DMS79 (cell line): Measurements from ENCODE around the gene ZFR.
"Not testable (repeated sequence)": the region's sequence is repeated elsewhere in the genome, so short reads cannot be mapped to it uniquely, and the experiment has no call there.

Experiments
- DNase-seq: peaks from one replicate; lab custom pipeline; 2025; lab: John Stamatoyannopoulos, UW

The ZFR gene

GRCh38 chr5:32406650-32407049 is 37.9 kb downstream of the ZFR start:
- no peak for DNase-seq

DNA sequence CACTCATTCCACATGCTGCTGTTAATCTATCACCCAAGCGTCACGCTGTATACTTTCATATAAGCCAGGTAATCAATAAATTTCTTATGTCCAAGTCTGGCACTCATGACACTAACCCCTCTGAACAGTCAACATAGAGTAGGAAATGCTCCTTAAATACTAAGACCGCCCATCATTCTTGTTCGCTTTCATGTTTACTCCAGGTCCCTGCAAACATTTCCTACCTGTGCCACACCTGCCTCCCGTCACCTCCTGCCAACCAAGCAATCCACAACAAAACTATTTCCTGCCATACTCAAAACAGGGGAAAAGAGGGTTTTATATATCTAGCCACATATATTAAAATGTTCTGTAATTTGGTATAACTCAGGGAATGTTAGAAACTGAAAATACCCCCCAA is 39.0 kb downstream of the ZFR start:
- DNase-seq = no peak

GRCh38 chr5:32403760-32404159 is 40.8 kb downstream of the ZFR start:
- DNase-seq = no peak

- DNase-seq = no peak
Measured at GRCh38 chr5:32400401-32400800, 44.1 kb downstream of the ZFR start.

GRCh38 chr5:32398754-32399153 is 45.8 kb downstream of the ZFR start:
- DNase-seq = not testable (repeated sequence)

DNA sequence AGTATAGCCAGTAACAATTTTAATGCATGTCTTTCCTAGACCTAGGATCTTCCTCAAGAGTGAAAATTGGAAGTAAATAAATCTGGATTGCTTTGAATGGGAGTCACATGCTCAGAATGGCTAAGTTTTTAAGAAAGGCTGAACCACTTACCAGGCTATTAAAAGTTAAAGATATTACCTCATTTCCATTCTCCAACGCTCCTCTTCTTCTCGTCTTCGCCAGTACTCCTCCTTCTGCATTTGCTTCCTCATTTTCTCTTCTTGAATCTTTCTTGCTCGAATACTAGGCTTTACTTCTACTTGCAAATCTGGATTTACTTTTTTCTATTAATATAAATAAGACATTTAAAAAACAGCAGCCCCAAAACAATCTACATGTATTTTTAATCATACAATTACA is 49.6 kb downstream of the ZFR start:
- no peak for DNase-seq

- no peak for DNase-seq
Measured at GRCh38 chr5:32392039-32392438, 52.5 kb downstream of the ZFR start.

- no peak for DNase-seq
Measured at GRCh38 chr5:32390819-32391591, 53.5 kb downstream of the ZFR start.

DNA sequence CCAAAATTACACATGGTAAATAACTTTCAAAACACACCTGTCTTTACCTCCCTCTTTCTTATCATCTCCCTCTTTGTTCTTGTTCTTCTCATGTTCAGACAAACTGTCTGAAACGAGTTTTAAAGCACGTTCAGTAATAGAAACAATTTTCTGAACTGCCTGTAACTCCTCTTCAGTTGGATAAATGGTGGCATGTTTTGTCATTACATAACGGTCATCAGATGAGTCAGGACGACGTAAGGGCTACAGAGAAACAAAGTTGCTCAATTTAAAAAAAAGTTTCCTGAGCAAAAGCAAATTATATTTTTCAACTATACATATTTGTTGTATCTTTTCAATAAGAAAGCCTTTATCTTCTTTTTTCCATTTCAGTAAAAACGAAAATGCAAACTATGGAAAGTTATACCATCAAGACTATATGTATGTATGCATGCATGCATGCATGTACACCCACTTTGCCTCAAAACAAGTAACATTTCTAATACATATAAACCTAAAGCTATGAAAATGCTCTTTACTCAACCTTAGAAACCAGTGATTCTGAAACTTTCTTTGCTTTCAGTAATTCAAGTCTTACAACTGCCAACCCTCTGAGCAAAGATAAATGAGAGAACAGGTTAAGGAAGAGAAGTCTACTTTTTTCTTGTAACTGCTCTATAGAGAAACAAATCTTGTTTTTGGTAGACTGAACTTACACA is 56.0 kb downstream of the ZFR start:
- no peak for DNase-seq

DNA sequence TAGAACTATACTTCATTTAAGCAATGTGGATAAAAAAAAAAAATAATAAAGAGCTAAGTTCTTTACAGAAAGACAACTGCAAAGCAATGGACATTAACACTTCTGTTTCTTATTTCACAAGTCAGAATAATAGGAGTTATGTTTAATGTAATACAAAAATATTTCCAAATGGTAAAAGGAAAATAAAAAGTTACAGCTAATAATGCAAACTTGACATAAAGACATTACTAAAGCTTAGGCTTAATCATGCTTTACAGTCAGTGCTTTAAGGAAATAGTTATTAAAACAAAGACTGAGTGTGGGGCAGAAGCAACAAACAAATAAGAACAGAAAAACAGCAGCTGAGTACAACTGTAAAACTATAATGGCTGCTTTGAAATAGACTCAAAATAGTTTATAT is 56.7 kb downstream of the ZFR start:
- DNase-seq = no peak

GRCh38 chr5:32387211-32387610 is 57.3 kb downstream of the ZFR start:
- no peak for DNase-seq

- no peak for DNase-seq
Measured at GRCh38 chr5:32384621-32385020, 59.9 kb downstream of the ZFR start.

GRCh38 chr5:32383586-32383985 is 61.0 kb downstream of the ZFR start:
- no peak for DNase-seq

- DNase-seq = no peak
Measured at GRCh38 chr5:32383065-32383464, 61.5 kb downstream of the ZFR start.

- no peak for DNase-seq
Measured at GRCh38 chr5:32379421-32379820, 65.1 kb downstream of the ZFR start.

DNA sequence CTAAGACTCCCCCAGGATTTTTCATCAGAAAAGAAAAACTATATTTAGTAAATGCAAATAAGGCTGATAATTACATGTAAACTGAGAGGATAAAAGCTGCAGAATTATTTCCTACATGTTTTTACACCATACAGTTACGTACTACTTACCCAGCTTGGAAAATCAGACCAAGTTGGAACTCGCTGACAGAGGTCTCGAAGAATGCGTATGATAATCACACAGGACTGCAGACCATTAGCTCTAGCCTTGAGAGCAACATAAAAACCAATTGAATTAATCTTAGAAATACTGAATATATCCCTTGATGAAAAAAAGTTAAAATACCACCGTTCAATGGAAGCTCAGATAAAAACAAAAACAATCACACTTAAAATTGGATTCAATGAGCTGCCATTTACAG is 65.6 kb downstream of the ZFR start:
- no peak for DNase-seq

GRCh38 chr5:32369542-32370155 is 74.9 kb downstream of the ZFR start:
- DNase-seq = no peak

- DNase-seq = no peak
Measured at GRCh38 chr5:32369032-32369431, 75.5 kb downstream of the ZFR start.

GRCh38 chr5:32367271-32367670 is 77.3 kb downstream of the ZFR start:
- DNase-seq = not testable (repeated sequence)

- no peak for DNase-seq
Measured at GRCh38 chr5:32365623-32366022, 78.9 kb downstream of the ZFR start.

DNA sequence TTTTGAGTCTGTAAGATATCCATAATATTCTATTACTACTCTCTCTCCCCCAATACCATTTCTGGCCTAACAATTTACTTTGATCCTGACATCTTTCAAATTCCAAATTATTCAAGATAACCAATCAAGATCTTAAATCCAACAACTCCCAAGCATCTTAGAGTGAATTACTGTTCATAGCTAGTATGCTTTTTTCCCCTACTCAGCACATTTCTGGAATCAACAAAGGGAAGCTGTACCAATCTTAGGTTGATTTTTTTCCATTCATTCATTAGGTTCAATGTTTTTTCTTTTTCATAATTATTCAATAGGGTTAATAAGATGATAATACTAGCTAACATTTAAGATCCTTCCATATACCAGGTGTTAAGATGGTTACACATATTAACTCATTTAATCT is 81.5 kb downstream of the ZFR start:
- no peak for DNase-seq

DNA sequence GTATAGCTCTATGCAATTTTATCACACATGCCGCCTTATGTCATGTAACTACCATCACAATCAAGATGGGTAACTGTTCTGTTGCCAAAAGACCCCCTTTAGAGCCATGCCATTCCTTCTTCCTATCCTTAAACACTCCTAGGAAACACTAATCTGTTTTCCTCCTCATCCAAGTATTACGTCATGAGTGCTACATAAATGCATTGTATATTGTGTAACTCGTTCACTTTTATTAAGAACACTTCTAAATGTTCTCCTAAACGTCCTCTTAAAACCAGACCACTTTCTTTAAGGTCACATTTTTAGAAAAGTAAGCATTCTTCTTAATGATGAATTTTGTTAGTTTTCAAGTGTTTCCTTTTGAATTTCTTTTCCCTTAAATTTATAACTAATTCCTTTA is 82.0 kb downstream of the ZFR start:
- DNase-seq = no peak

GRCh38 chr5:32360906-32361305 is 83.6 kb downstream of the ZFR start:
- no peak for DNase-seq
